Measurements from ENCODE around the gene GOLGA6L10.
"Not testable (repeated sequence)": the region's sequence is repeated elsewhere in the genome, so short reads cannot be mapped to it uniquely, and the experiment has no call there.

GOLGA6L10 gene

DNA sequence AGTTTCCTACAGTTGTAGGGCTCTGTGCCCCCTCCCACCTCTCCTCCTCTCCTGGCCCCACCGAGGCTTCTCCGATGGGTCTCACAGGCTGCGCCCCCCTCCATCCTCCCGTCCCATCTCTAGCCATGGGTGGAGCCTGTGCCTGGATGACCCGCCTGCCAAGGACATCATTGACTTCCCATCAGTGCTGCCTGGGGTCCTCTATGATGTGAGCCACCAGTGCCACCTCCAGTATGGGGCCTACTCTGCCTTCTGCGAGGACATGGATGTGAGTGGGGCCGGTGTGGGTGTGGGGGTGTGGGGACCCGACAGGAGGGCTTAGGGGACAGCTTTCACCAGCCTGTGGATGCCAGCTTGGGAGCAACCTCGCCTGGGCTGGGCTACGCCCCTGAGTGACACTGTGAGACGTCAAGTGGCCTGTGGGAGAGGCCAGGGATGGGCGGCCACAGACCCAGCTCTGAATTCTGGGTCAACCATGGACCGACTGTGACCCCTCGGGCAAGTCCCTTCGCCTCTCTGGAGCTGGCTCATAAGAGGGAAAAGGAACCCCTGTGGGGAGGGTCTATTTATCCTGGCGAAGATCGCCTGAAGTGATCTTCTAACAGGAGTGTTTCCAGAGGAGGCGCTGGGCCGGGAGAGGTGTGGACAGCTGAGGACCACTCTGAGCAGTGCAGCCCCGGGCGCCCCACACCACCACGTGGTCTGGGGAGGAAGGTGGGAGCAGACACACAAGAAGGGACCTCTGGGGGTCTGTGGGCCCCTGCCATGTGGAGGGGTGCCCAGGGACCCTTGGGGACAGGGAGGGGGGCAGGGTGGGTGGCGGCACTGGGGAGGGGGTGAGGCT lies 32.8 kb downstream of the GOLGA6L10 start:
- not testable (repeated sequence) for DNase-seq

GRCh38 chr15:82315519-82316246 lies 33.6 kb downstream of the GOLGA6L10 start:
- no peak for DNase-seq

DNA sequence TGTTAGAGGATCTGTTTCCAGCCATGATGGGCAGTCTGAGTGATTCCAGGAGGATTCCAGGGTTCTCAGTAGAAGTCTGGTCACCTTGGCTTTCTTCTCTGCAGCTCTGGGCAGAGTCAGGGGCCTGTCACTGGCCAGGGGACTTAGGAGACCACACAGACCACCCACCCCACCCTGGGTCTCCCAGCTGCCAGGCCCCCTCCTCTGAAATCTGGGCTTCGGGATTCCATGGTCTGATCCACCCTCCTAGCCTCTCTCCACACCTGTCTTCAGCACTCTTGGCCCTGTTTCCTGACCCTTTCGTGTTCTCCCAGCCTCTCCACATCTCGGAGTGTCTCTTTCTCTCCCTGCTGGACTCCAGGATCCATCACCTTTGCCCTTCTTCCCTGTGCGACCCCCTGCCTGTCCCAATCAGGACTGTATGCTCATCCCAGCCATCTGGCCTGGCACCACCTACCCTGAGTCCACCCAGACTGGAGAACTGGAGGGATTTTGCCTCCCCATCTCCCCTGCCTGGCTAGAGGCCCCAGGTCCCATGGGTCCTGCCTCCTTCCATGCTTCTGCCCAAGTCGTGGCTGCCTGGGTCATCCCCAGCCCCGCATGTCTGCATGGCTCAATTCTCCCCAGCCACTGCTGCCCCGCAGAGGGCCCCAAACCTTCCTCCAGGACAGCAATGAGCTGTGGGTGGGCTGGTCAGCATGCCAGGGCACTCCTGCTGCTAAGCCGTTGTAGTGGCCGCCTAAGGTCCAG lies 34.3 kb downstream of the GOLGA6L10 start:
- no peak for DNase-seq

GRCh38 chr15:82313951-82314768 lies 35.1 kb downstream of the GOLGA6L10 start:
- not testable (repeated sequence) for DNase-seq

DNA sequence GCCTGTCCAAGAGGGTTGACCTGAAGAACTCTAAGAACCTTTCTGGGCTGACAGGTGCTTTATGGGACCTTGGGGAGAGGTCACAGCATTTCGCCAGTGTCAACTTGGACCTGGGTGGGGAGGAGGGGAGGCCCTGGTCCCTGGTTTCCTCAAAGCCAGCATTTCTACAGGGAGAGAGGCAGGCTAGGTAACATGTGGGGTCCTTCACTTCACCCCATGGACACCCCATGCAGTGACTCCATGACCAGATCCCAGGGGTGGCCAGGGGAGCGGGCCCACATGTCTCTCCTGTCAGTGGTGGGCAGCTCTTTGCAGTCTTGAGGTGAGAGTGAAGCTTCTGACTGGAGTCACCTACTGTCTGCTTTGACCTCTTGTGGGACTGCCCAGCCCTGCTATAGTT lies 35.8 kb downstream of the GOLGA6L10 start:
- no peak for DNase-seq

DNA sequence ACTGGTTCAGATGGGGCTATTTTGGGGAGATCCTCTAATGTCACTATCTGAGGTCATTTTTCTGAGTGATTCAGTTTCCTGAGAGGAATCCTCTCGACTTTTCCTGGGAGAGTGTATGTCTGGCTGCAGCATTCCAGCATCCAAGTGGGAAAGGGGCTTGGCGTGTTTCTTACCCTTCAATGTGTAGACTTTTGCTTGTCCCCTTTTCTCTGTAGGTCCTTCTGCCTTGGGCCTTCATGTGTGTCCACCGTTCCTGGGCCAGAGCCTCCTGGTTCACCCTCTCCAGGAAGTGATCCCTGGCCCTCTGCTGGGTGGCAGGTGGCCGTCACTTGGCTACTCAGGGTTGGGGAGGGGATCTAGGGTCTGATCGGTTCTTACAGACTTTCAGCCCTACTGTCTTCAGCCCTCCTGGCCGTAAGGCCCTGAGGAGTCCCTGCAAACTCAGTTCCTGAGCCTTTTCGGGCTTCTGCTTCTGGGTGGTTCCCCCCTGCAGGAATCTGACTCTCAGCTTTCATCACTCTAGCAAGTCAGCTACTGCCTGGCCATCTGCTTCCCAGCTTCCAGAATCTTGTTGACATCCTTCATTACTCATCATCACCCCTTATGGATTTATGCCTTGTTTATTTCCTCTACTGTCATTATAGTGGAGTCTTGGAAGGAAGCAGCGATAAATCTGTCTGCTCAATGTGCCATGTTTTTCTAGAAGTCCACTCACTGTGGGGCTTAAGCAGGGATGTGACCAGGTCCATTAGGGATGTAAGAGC lies 36.5 kb downstream of the GOLGA6L10 start:
- no peak for DNase-seq

- not testable (repeated sequence) for DNase-seq
Observed at GRCh38 chr15:82311321-82311720, 38.0 kb downstream of the GOLGA6L10 start.

DNA sequence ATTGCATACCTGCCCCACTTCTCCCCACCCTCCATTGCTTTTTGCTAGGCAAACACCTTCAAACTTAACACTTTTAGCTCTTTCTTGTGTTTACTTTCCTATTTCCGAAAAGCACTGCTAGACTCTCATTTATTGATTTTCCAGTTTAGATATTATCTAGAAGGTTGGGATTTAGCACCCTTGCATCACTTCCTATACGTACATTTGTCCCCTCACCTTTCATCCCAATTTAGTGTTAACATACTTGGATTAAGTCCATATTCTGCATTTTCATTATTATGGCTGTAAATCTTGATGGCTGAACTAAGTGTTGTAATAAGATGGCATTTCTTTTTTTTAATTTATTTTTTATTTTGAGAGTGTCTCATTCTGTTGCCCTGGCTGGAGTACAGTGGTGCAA lies 39.5 kb downstream of the GOLGA6L10 start:
- no peak for DNase-seq

DNA sequence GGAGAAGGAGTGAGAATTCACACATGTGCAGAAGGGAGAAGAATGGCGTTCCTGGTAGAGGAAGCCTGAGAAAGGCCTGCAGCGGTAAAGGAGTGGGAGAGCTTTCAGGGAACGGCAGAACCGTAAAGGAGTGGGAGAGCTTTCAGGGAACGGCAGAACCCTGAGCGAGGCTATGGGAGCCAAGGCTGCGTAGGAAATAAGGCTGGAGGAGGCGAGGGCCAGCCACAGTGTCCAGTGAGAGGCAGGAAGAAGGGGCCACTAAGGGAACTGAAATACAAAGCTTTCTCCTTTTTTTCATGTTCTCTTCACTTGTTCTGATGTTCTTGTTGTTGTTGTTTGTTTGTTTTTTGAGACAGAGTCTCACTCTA lies 41.6 kb downstream of the GOLGA6L10 start:
- DNase-seq = no peak

DNA sequence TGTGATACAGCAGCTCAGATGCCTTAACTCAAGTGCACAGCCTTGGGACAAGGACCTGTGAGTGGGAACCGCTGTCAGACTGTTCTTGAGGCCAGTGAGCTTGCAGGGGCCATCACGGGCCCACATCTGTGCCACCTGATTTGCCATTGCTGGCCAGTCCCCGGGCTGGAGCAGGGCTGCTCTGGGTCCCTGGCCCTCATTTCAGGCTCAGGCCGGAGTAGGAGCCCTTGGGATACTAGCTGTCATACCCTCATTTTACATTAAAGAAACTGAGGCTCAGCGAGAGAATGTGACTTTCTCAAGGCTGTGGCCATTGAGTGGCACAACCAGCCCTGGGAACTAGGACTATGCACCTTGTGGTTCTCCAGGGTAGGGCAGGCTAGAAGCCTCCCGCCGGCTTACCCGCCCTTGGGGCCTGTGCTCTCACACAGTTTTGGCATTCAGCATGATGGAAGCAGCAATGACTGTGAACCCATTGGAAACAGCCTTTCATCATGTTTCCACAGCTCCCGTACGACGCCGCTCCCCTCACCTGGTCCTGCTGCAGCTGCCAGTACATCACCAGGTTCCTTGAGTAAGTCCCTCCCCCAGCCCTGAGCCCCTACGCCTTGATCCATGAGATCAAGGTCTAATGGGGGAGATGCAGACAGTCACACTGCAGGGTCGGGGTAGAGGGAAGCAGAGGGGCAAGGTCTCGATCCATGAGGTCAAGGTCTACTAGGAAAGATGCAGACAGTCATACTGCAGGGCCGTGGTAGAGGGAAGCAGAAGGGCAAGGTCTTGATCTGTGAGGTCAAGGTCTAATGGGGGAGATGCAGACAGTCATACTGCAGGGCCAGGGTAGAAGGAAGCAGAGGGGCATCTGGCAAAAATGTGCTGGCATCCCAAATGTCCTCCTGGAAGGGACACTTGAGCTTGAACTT lies 42.2 kb downstream of the GOLGA6L10 start:
- no peak for DNase-seq

DNA sequence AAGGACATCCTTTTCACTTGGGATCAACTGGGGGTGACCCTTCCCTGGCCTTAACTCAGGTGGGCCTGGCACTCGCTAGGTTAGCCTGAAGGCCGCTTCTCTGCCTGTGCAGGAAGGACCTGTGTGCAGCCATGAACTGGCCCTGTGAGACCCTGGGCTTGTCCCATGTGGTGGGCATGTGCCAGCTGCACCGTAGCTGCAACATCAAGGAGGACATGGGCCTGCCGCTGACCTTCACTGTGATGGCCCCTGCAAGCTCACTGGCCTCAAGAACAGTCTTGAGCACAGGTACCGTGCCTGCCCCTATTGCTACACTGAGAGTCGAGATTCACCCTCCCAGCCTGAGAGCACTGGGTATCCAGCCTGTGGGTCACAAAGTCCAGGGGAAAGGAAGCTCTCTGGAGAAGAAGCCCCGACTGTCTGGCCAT lies 43.6 kb downstream of the GOLGA6L10 start:
- no peak for DNase-seq

GRCh38 chr15:82304778-82305090 lies 44.5 kb downstream of the GOLGA6L10 start:
- no peak for DNase-seq

GRCh38 chr15:82303956-82304777 lies 45.1 kb downstream of the GOLGA6L10 start:
- DNase-seq = no peak

- no peak for DNase-seq
Observed at GRCh38 chr15:82301296-82302016, 47.8 kb downstream of the GOLGA6L10 start.

- no peak for DNase-seq
Observed at GRCh38 chr15:82300883-82301282, 48.4 kb downstream of the GOLGA6L10 start.

DNA sequence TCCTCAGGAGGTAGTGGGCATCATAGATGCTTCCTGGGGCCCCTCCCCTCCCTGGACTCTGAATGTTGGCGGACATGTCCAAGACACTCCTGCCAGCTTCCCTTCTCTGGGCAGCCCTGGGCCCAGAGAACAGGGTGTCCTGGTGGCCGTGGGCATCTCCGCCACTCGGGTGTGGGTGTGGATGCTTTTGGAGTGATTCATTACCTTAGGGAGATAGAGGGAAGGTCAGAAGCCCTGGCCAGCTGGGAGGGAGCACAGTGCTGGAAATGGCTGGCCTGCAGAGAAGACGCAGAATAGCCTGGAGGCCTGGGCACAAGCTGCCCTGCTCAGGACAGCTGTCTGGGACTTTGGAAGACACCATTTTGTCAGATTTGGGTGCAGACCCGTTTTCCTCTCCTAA lies 48.9 kb downstream of the GOLGA6L10 start:
- not testable (repeated sequence) for DNase-seq

DNA sequence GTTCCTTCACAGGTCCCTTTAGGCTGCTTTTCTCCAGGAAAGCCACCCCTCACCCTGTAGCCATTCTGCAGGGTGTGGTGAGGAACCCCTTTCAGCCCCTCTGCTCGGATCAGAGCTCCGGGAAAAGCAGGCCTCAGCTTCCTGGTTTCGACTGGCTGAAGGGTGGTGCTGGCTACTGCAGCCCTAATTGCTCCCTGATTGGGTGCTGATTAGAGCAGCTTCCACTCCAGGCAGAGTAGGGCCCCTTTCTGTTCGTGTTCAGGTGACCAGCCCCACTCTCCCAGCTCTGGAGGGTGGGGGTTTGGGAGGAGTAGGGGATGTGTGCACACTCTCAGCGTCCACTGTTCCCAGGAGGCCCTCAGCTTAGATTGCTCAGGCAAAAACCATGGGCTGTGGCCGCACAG lies 49.8 kb downstream of the GOLGA6L10 start:
- DNase-seq = not testable (repeated sequence)

GRCh38 chr15:82298520-82298919 lies 50.8 kb downstream of the GOLGA6L10 start:
- peak; percentile 63 for DNase-seq

DNA sequence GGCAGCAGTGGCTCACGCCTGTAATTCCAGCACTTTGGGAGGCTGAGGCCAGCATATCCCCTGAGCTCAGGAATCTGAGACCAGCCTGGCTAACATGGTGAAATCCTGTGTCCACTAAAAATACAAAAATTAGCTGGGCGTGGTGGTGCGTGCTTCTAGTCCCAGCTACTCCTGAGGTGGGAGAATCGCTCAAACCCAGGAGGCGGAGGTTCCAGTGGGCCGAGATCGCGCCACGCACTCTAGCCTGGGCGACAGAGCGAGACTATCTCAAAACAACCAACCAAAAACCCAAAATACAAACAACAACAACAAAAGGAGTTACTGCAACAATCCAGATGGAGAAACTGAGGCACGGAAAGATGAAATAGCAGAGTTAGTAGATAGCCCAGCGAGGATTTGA lies 51.2 kb downstream of the GOLGA6L10 start:
- no peak for DNase-seq
